ENCODE measurements around the gene BRD9.
"Not testable (repeated sequence)": the region's sequence is repeated elsewhere in the genome, so short reads cannot be mapped to it uniquely, and the experiment has no call there.

DNA sequence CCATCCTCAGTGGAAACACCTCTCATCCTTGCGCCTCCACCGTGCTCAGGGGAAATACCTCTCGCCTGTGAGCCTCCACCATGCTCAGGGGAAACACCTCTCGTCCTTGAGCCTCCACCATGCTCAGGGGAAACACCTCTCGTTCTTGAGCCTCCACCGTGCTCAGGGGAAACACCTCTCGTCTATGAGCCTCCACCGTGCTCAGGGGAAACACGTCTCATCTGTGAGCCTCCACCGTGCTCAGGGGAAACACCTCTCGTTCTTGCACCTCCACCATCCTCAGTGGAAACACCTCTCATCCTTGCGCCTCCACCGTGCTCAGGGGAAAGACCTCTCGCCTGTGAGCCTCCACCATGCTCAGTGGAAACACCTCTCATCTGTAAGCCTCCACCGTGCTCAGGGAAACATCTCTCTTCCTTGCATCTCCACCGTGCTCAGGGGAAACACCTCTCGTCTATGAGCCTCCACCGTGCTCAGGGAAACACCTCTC, 46.0 kb downstream of the BRD9 start:
- TF ChIP-seq EZH2 (IDR thresholded peaks at IDR 0.05; ENCODE audit: low read length, missing control alignments); CTCF (conservative IDR thresholded peaks at IDR 0.05 in 1 of 2, IDR thresholded peaks at IDR 0.05 in 1 of 2; ENCODE audit: low read depth in 1 of 2, low read length in 2 of 2): not testable (repeated sequence)

Data from fibroblast of lung (primary cell).